Measurements from ENCODE around the gene ARFGAP1.

The ARFGAP1 gene

DNA sequence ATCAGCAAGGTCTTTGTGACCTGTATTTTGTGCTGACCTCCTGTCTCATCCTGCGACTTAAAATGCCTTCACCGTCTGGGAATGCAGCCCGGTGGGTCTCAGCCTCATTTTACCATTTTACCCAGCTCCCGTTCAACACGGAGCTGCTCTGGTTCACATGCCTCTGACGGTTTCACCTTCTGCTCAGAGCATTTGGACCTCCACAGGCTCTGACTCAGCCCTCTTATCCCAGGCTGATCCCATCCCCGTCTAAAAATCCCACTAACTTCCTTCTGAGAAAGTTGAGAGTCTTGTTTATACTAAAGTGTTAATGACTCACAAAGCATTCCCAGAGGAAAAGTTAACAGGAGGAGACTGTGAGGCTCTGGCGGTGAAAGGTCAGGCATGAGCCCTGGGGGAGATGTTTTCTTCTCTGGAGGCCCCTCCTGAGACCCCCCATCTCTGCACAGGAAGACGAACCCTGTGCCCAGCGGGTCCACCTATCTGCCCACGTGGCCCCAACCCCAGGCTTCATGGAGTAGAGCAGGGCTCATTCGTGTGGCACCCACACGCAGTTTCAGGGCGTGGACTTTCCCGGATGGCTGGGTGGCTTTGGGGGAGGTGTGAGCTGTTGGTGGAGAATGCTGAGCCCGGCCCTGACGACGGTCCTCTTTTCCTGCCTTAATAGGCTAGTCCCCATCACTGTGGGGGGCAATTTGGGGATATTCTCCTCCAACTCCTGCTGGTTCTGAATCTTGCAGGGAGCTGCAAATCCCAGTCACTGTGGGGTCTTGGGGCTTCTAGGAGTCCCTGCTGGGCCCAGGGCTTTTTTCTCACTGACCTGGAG, 40.2 kb upstream of the ARFGAP1 start:
- H3K4me3 ChIP-seq (ENCODE audit: low read length, poor library complexity, severe bottlenecking) = no peak overlapping the region
- no peaks in the 10 kb centered on the region for H3K9me2 ChIP-seq (replicated peaks; ENCODE audit: low read depth, low read length)
- TF ChIP-seq EZH2phosphoT487 (IDR thresholded peaks at IDR 0.05; ENCODE audit: borderline replicate concordance) = no peak
- TF ChIP-seq, protein P1, sequence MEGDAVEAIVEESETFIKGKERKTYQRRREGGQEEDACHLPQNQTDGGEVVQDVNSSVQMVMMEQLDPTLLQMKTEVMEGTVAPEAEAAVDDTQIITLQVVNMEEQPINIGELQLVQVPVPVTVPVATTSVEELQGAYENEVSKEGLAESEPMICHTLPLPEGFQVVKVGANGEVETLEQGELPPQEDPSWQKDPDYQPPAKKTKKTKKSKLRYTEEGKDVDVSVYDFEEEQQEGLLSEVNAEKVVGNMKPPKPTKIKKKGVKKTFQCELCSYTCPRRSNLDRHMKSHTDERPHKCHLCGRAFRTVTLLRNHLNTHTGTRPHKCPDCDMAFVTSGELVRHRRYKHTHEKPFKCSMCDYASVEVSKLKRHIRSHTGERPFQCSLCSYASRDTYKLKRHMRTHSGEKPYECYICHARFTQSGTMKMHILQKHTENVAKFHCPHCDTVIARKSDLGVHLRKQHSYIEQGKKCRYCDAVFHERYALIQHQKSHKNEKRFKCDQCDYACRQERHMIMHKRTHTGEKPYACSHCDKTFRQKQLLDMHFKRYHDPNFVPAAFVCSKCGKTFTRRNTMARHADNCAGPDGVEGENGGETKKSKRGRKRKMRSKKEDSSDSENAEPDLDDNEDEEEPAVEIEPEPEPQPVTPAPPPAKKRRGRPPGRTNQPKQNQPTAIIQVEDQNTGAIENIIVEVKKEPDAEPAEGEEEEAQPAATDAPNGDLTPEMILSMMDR (conservative IDR thresholded peaks at IDR 0.05; ENCODE audit: low read length) = no peak
- no peaks in the 10 kb centered on the region for H4K20me1 ChIP-seq (ENCODE audit: insufficient read depth, low read length, poor library complexity, severe bottlenecking)
- no peaks in the 10 kb centered on the region for H3K36me3 ChIP-seq (ENCODE audit: insufficient read depth, low read length)
- no peak overlapping the region for H3K4me2 ChIP-seq (ENCODE audit: low read depth, low read length, poor library complexity, severe bottlenecking)
- H3K4me1 ChIP-seq (ENCODE audit: insufficient read depth, low read length, poor library complexity, severe bottlenecking) = peaks cover 3% of the 10 kb centered on the region
- no peak overlapping the region for H2AFZ ChIP-seq (ENCODE audit: low read length)
- no peaks in the 10 kb centered on the region for H3K27me3 ChIP-seq (ENCODE audit: insufficient read depth, low read length, poor library complexity, severe bottlenecking)
- H3K9ac ChIP-seq (ENCODE audit: low read depth, low read length, poor library complexity, severe bottlenecking) = no peak overlapping the region
- no peaks in the 10 kb centered on the region for H3F3A ChIP-seq (ENCODE audit: low read depth)
- no peaks in the 10 kb centered on the region for H3K9me3 ChIP-seq (ENCODE audit: insufficient read depth, low read depth, low read length)
- no peaks in the 10 kb centered on the region for H3K79me2 ChIP-seq (ENCODE audit: insufficient read depth, low read length)

DNA sequence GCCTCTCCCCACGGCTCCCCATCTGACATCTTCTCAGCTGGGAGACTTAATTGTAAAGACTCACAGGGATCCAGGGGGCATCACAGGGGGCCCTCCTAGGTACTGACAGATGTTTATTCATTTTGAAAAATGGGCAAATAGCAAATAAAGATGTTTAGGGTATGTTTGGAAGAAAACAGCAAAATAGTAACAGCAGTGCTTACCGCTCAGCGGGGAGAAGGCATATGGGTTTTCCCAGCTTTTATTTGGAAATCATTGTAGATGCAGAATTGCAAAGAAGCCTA, 39.6 kb upstream of the ARFGAP1 start:
- Histone ChIP-seq H3K79me2 (ENCODE audit: insufficient read depth, low read length) (no peaks in the 10 kb centered on the region), H3K9me2 (replicated peaks; ENCODE audit: low read depth, low read length) (no peaks in the 10 kb centered on the region), H3K27me3 (ENCODE audit: insufficient read depth, low read length, poor library complexity, severe bottlenecking) (no peaks in the 10 kb centered on the region), H4K20me1 (ENCODE audit: insufficient read depth, low read length, poor library complexity, severe bottlenecking) (no peaks in the 10 kb centered on the region), H3K4me1 (ENCODE audit: insufficient read depth, low read length, poor library complexity, severe bottlenecking) (peaks cover 3% of the 10 kb centered on the region), H3K9ac (ENCODE audit: low read depth, low read length, poor library complexity, severe bottlenecking) (no peak overlapping the region), H3F3A (ENCODE audit: low read depth) (no peaks in the 10 kb centered on the region), H3K4me3 (ENCODE audit: low read length, poor library complexity, severe bottlenecking) (no peak overlapping the region), H2AFZ (ENCODE audit: low read length) (no peak overlapping the region), H3K9me3 (ENCODE audit: insufficient read depth, low read depth, low read length) (no peaks in the 10 kb centered on the region), H3K4me2 (ENCODE audit: low read depth, low read length, poor library complexity, severe bottlenecking) (no peak overlapping the region), H3K36me3 (ENCODE audit: insufficient read depth, low read length) (no peaks in the 10 kb centered on the region)
- TF ChIP-seq, protein P1 (conservative IDR thresholded peaks at IDR 0.05; ENCODE audit: low read length) = no peak
- TF ChIP-seq EZH2phosphoT487 (IDR thresholded peaks at IDR 0.05; ENCODE audit: borderline replicate concordance) = no peak

DNA sequence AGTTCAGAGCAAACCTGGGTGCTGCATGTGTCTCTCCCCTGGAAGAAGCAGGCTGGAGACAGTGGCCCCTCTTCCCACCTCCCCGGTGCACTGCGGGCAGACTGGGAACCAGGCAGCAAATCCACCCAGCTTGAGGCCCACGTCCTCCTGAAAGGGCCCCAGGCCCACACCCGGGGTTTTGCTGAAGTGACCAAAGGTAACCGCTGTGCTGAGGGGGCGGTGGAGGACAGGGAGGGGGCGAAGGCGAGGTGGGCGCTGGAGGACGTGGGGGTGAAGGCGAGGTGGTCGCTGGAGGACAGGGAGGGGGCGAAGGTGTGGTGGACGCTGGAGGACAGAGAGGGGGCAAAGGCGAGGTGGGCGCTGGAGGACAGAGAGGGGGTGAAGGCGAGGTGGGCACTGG, 38.7 kb upstream of the ARFGAP1 start:
- Histone ChIP-seq H3K9me2 (replicated peaks; ENCODE audit: low read depth, low read length) (no peaks in the 10 kb centered on the region), H3K4me2 (ENCODE audit: low read depth, low read length, poor library complexity, severe bottlenecking) (no peak overlapping the region), H4K20me1 (ENCODE audit: insufficient read depth, low read length, poor library complexity, severe bottlenecking) (no peaks in the 10 kb centered on the region), H3F3A (ENCODE audit: low read depth) (no peaks in the 10 kb centered on the region), H3K4me3 (ENCODE audit: low read length, poor library complexity, severe bottlenecking) (no peak overlapping the region), H3K9me3 (ENCODE audit: insufficient read depth, low read depth, low read length) (no peaks in the 10 kb centered on the region), H3K27me3 (ENCODE audit: insufficient read depth, low read length, poor library complexity, severe bottlenecking) (no peaks in the 10 kb centered on the region), H3K79me2 (ENCODE audit: insufficient read depth, low read length) (no peaks in the 10 kb centered on the region), H2AFZ (ENCODE audit: low read length) (no peak overlapping the region), H3K9ac (ENCODE audit: low read depth, low read length, poor library complexity, severe bottlenecking) (no peak overlapping the region), H3K4me1 (ENCODE audit: insufficient read depth, low read length, poor library complexity, severe bottlenecking) (peaks cover 3% of the 10 kb centered on the region), H3K36me3 (ENCODE audit: insufficient read depth, low read length) (no peaks in the 10 kb centered on the region)
- TF ChIP-seq, protein P1 (conservative IDR thresholded peaks at IDR 0.05; ENCODE audit: low read length) = no peak
- TF ChIP-seq EZH2phosphoT487 (IDR thresholded peaks at IDR 0.05; ENCODE audit: borderline replicate concordance) = no peak
